COLO668 (cell line): ENCODE results near the gene VSIG10L2.

Source experiments
- DNase-seq: peaks from one replicate; lab custom pipeline; 2025; ENCODE audit not compliant: unreplicated experiment; lab: John Stamatoyannopoulos, UW

VSIG10L2 gene

DNA sequence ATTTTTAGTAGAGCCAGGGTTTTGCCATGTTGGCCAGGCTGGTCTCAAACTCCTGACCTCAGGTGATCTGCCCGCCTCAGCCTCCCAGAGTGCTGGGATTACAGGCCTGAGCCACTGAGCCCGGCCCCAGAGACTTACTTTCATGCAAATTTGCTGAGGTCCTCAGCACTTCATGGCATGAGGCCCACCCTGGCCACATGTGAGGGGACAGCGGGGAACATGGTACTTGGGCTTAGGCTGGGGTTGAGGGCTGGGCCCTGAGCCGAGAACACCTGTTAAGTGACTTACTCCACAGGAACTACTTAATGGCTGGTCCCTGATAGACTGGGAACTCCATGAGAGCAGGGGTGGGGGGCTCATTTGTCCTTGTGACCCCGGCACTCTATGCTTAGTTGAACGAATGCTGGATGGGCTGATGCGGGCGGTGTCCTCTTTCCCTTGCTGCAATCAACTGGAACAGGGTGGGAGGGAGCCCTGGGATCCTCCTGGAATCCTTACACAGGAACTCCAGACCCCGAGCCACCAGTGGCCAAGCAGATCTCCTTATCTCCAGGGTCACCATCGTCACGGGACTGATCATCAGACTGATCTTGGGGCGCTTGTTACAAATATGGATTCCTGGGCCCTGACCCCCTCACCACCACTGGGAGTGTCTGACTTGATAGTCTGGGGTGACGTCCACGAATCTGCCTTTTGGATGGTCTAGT, 1.0 kb downstream of the VSIG10L2 start:
- no peak for DNase-seq

DNA sequence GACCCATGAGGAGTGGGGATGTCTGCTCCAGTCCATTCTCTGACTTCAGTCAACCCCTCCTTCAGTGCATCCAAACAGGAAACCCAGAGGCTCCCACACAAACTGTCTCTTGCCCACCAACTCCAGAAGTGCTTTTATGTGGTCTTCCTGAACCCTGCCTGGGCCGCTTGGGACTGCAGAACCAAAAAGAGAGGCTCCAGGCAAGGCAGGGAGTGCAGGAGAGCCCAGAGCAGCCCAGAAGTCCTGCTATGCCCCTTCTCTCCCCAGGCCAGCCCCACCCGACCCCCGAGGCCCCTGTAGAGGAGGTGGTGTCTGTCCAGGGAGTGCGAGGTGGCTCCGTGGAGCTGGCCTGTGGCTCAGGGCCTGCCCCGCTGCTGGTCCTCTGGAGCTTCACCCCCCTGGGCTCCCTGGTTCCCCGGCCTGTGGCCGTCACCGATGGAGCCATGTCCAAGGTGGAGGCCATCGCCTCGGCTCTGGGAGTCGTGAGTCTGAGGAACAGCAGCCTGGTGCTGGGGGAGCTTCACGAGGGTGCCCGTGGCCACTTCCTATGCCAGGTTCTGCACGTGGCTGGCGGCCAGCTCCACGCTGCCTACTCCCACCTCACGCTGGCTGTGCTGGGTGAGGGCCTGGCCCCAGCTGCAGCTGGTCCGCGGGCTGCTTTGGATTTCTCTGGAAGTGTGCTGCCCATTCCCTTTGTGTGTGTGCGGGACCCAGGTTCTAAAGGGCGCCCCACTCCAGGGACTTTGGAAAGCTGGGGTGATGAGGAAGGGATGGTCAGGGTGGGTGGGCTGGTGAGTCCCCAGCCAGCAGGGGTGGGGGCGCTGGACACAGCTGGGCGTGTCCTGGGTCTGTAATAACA, 1.8 kb downstream of the VSIG10L2 start:
- no peak for DNase-seq

- no peak for DNase-seq
Observed at GRCh38 chr11:125948278-125949051, 2.6 kb downstream of the VSIG10L2 start.

GRCh38 chr11:125949271-125950177, 3.7 kb downstream of the VSIG10L2 start:
- DNase-seq: no peak

DNA sequence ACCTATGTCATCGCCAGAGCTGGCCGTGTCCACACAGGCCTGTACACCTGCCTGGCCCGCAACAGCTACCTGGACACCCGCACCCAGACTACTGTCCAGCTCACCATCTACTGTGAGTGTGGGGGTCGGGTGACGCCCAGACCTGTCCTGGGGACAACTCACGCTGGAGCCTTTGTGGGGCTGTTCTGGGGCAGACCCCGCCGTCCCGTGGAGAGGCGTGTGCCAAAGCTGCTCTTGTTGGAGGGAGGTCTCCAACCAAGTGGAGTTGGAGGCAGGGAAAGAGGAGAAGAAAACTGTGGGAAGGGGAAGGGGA, 4.3 kb downstream of the VSIG10L2 start:
- DNase-seq: no peak

- no peak for DNase-seq
Observed at GRCh38 chr11:125950696-125951651, 5.1 kb downstream of the VSIG10L2 start.

DNA sequence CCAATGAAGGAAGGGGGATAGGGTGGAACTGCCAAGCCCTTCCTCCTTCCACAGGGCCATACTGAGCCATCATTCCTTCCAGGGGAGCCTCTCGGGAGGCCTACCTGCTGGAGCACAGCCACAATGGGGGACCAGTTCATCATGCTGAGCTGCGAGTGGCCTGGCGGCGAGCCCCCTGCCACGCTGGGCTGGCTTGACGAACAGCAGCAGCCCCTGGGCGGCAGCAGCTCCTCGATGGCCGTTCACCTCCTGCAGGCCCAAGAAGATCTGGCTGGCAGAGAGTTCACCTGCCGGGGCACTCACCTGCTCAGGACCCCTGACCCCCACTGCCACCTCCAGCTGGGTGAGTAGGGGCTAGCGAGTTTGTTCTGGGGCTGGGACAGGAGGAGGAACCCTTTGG, 5.9 kb downstream of the VSIG10L2 start:
- DNase-seq: no peak

GRCh38 chr11:125952559-125952958, 6.7 kb downstream of the VSIG10L2 start:
- DNase-seq: no peak

GRCh38 chr11:125952973-125953372, 7.1 kb downstream of the VSIG10L2 start:
- no peak for DNase-seq

DNA sequence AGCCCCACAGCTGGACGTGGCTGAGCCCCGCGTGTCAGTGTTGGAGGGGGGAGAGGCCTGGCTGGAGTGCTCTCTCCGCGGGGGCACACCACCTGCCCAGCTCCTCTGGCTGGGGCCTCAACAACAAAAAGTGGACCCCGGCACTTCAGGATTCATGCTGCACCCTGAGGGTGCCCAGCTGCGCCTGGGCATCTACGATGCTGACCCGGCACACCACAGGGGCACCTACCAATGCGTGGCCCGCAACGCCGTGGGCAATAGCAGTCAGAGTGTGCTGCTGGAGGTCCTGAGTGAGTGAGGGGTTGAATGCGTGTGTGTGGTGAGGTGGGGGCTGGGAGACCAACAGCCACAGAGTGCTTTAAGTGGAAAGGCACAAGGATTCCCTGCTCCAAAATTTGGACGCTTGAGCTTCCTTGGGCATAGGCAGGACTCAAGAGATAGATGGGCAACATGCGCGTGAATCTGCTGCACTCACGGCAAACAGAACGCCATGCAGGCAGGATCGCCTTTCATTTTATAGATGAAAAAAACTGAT, 7.6 kb downstream of the VSIG10L2 start:
- DNase-seq: no peak

GRCh38 chr11:125954123-125954944, 8.5 kb downstream of the VSIG10L2 start:
- no peak for DNase-seq

DNA sequence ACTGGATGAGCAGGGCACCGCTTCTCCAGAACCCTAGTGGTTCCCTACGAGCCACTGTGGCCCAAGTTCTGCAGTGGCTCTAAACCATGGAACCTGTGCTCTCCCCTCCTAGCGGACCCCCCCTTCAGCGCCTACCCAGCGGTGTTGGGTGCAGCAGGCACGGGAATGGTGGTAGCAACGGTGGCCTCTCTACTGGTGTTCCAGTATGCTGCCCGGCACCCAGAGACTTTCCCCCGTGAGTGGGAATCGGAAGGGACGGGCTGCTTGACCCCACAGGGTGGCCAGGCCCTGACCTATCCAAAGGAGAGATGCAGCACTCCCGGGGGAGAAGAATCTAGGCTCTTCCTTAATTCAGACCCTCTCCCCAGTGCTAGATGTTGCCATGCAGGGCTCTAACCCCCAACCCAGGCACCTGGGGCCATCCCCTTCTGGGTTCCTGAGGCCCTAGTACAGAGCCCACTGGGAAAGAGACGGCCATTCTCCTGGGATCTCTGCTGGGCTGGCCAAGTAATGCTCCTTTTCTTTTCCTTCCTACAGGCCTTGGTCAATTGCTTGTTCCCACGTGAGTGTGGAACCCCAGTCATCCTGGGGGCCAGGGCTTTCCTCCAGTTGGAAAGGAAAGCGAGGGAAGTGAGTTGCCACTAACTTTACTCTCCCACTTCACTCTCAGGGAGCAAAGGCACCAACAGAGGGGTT, 9.2 kb downstream of the VSIG10L2 start:
- no peak for DNase-seq

GRCh38 chr11:125955856-125956255, 10.0 kb downstream of the VSIG10L2 start:
- no peak for DNase-seq

- no peak for DNase-seq
Observed at GRCh38 chr11:125956391-125957134, 10.7 kb downstream of the VSIG10L2 start.

DNA sequence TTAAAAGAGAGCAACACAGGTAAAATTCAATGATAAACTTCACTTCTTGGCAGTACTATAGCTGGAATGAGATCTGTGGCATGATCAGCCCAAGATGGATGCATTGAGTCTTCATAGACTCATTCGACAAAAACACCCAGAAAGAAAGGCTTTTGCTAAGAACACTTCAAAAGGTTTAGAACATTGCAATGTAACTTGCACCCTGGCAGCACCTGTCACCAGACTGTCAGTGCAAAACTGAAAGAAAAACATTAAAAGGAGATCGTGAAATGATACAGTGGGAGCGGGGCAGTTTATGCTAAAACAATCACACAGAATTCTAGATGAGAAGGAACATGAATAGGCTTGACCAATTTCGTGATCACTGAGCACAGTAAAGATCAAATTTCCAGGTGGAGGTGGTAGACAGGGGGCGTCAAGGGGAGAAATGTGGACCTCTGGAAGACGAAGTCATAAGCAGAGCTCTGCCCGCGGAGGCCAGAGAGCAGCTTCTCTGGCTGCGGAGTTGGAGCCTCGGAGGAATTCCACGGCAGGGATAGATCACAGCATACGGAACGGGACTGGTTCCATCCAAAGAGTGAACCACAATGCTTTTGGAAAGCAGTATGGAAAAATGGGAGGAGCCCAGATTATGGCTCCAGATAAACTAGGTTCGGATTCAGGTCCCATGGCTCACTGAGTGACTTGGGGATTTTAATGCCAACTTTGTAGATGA, 11.9 kb downstream of the VSIG10L2 start:
- DNase-seq: no peak

DNA sequence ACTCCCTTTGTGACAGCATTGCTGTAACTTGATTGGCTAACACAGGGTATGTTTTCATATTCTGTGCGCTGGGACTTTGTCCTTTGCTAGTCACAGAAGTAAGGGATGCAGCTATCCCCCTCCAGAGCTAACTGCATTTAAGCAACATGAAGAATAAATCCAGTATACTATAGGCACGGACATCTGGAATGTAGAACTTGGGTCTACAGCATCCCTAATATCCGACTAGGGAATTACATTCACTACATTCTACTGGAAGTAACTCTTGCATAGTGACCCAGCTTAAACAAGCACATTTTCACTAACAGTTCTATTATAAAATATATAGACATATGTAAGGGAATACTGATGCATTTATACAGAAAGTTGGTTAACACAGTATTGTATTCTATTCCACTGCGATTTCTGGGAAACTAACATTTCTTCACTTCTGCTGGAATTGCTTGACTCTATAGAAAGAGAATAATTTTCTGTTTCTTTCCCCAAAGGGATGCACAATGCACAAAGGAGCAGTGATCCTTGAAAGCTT, 13.1 kb downstream of the VSIG10L2 start:
- DNase-seq: no peak
